Measurements from ENCODE around the gene EXOC1.

GRCh38 chr4:55834086-55834795, 19.2 kb upstream of the EXOC1 start:
- TF ChIP-seq POLR2A (IDR thresholded peaks at IDR 0.05; ENCODE audit: low read depth, low read length) (no peak), POLR2AphosphoS5 (IDR thresholded peaks at IDR 0.05; ENCODE audit: low read depth, low read length) (no peak), TAF1 (IDR thresholded peaks at IDR 0.05; ENCODE audit: borderline replicate concordance, low read depth, low read length) (no peak)
